Embryonic facial prominence (tissue), 1 donor: ENCODE results near the gene MEP1B.
"Not testable (repeated sequence)": the region's sequence is repeated elsewhere in the genome, so short reads cannot be mapped to it uniquely, and the experiment has no call there.

Source experiments
- DNase-seq: peaks from one replicate; pipeline ENCODE4 v3.0.0-alpha.2; 2016; ENCODE audit errors: extremely low spot score

The MEP1B gene

DNA sequence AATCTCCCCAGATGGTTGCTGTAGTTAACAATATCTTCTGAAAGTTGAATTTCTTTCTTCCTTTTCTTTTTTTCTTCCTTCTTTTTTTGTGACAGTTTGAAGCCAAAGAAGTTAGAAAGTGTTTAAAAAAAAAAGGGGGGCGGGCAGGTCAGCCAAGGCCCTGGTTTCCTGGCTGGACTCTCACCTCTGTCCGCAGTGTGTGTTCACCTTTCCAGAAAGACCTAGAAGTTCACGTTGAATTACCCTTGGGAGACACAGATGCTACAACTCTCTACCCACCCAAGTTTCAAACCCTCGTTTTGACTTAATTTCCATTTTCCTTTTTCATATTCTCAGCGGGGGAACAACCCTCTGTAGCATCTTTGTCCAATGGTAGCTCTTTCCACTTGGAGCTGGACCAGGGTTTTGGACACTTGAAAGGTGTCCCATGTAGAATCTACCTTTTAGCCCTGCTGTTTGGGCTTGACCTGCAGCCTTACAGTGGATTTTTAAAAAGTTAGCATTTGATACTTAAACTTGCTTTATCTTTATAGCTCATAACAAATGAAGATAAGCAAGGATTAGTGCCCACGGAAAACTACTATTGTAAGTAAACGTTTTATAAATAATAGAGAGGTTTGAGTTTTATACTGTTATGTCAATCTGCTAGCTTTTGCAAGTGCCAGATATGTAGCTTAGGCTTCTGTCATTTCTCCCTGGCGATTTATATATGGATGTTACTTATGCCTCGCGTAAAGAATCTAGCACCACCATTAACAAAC is 20.0 kb downstream of the MEP1B start:
- DNase-seq, result no peak

DNA sequence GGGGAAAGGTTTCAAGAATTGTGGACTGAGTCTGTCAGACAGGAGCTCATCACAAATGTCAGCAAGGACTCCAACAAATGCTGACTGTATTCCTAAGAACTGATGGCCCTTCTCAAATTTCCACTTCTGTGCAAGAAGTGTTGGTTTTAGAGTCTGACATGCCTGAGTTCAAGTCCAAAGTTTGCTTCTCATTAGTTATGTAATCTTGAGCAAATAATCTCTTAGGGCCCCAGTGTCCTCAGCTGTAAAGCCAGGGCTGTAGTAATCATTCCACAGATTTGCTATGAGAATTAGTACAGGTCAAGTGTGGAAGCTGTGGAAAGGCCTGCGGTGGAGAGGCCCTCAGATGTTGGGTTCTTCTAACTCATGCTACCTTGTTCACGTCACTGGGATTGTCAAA is 23.9 kb downstream of the MEP1B start:
- no peak for DNase-seq

DNA sequence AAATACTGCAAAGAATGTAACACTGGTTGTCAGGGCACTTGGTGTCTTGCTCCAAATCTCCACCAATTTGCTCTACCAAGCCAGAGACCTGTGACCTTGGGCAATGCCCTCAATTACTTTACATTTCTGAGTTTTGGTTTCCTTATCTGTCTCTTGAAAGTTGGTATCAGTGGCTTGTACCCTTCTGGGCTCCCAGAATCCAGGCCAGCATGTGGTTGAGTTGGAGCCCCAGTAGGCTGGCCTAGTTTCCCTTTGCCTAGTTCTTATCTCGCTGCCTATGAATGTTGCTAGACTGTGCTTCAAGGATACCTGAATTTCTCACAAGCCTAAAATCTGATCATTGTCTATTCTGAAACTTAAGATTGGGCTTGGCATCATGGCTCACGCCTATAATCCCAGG is 26.6 kb downstream of the MEP1B start:
- no peak for DNase-seq

DNA sequence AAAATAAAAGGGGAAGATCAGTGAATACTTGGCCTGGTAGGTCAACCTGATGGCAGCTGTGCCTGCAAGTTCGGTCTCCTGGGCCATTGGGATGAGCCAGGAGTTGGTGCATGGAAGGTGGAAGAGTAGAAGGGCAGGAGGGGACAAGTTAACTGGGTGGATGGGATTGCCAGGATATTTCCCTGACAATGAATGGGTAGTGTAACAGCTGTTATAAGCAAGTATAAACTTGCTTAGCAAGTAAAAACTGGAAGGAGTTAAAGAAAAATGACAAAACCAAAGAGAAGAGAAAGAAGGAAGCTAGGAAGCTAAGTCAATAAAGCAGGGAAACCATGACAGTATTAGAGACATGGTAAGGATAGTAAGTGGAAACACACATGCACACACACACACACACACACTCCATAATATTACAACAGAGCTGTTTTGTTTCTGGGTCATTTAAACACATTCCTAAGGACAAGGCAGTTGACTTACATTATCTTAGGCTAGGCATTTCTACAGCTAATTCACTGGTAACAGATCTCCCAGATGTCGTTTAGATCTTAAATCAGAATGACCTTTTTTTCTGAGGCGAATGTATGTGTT is 29.7 kb downstream of the MEP1B start:
- no peak for DNase-seq

DNA sequence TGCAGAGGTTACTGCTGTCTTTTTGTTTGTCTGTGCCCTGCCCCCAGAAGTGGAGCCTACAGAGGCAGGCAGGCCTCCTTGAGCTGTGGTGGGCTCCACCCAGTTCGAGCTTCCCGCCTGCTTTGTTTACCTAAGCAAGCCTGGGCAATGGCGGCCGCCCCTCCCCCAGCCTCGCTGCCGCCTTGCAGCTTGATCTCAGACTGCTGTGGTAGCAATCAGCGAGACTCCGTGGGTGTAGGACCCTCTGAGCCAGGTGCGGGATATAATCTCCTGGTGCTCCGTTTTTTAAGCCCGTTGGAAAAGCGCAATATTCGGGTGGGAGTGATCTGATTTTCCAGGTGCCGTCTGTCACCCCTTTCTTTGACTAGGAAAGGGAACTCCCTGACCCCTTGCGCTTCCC is 43.5 kb downstream of the MEP1B start:
- DNase-seq, result not testable (repeated sequence)

DNA sequence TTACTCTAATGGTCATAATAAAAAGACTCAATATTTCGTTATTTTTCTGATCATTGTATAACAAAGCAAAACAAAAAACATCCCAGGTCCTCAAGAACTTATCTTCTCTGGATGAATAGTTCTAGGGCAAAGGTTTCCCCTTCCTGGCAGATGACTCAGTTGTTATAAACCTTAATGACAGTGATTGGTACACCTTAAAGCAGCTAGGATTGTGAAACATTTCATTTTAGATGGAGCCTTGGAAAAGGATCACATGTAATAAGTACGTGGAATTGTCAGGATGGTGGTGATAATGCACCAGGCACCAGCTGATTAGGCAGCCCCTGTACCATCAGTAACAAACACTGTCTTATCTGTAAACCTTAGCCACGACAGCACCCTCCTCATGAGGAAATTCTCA is 47.2 kb downstream of the MEP1B start:
- no peak for DNase-seq

DNA sequence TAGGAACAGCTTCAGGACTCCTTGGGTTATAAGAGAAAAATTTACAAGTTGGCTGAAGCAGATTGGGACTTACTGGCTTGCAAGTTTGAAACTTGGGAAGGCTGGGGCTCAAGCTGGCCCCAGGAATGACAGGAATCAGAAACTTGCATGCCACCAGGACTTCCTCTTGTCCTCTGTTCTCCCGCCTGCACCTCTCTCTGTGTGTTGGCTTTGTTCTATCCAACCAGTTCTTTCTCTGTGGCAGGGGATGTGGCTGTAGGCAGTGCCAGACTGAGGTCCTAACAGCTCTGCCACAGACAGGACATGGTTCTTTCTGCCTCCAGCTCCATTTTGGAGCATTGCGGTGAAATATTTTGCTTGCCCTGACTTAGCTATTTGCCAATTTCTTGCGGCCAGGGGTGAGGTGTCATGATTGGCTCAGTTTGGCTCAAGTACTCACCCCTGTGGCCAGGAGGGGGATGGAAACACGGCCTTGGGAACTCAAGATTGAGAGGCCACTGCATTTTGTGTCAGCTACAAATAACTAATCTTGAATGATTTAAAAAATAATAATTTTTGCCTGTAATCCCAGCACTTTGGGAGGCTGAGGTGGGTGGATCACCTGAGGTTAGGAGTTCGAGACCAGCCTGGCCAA is 48.9 kb downstream of the MEP1B start:
- no peak for DNase-seq

DNA sequence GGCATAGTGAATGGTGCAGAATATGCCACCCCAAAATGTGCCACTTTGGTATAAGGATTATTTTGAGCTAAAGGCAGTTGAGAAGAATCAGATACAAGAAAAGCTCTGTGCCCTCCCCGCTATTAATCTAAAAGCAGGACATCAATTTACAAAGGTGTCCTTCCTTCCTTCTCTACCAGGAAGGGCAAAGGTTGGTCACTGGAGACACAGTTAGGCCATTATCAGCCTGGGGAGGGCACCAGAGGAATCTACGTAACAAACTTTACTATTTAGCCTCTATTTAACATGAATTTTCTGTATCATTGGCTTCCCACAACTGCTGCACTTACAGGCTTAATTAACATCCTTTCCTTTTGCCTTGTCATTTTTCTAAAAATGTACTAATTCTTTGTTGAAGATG is 52.6 kb downstream of the MEP1B start:
- DNase-seq, result no peak

DNA sequence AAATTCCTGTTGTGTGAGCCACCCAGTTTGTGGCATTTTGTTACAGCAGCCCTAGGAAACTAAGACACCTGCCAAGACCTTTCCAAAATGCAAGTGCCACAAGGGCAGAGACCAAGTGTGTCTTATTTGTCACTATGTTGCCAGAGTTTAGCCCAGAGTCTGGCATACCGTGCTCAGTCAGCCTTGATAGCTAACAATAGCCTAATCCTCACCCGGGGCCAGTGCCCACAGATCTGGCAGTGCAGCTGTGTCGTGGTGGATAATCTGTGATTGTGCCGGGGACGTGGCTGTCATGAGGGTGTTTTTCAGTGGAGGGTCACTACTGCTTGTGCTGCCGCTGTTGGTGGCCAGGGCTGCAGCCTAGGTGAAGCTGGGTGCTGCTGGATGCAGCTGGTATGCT is 53.5 kb downstream of the MEP1B start:
- no peak for DNase-seq

DNA sequence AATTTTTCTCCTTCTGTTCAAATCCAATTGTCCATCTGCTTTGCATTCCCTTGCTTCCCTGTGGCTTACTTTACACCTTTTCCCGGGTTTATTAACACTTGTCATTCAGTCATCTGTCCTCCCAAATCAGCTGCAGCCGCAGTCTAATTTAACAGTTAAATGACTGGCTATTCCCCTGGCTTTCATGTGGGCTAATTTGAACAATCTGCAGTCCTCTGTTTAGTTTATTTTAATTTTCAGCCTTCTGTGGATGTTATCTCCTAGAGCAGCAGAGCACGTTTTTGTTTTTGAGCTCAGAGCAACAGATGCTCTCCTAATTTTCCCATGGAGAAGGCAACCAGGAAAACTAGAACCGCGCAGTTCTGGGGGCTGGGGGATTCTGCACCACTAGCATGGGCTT is 55.0 kb downstream of the MEP1B start:
- no peak for DNase-seq

DNA sequence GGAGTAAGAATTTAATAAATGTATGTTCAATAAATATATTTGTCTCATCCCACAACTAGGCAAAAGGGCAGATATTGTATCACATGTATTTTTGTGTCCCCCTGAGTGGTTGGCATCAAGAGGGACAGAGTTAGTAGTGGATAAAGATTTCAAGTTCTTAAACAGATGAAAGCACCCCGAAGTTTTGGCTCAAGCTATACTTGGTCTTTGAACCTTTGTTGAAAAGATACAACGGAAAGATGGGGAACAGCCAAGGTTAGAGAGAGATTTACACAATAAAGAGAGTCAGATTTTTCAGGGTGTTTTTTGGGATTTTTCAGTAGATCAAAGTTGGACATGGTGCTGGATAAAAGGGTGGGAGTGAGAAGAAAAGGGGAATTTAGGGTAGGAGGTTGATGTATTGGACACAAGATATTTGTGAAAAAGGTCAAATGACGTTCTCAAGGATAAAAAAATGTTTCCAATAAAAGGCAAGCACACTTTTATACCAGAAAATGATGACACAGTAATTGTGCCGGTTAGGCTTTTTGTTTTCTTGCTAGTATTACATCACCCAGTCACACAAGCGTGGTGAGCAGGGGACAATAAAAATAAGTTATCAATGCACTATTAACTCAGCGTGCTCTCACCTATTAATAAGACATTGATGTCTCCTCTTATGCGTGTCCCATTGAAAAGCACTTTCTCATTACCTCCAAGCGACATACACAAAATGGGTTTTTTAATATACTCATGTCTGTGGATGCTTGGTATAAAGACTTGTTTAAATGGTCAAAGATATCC is 59.5 kb downstream of the MEP1B start:
- no peak for DNase-seq

DNA sequence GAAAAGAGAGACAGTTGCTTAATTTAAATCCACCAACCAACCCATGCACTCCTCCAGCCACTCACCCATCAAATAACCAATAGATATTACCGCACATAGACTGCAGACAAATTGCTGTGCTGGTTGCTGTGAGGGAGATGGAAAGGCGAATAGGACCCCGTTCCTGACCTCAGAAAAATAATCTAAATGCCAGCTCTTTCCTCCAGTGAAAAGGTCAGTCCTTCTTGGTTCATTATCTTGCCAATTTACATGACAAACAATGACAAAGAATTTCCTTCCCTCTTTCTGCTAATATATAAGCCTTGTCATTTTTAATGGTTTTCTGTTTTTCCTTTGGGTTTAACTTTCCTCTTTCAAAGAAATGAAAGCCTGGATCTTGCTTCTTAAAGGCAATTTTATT is 61.6 kb downstream of the MEP1B start:
- no peak for DNase-seq

DNA sequence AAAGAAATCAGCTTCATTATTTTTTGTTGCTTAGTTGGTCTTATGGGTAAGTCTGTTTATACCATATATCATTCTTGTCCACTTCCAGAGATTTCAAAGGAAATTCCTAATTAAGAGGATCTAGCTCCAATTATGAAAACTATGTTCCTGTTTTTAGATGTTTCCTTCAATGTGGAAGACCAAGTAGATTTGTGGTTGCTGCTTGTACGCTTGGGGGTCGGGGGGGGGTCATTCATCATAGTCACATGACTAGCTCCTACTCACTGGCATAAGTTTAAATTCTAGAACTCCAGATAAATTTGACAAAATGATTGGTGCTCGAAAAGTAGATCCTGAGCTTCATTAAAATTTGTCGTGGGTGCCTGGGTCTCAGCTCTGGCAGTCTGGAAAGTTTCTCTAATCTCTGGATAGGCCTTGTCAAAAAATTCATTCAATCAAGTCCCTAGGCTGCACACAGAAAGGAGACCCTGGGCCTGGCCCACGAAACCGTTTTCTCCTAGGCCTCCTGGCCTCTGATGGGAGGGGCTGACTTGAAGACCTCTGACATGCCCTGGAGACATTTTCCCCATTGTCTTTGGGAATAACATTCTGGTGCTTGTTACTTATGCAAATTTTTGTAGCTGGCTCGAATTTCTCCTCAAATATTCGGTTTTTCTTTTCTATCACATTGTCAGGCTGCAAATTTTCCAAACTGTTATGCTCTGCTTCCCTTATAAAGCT is 62.5 kb downstream of the MEP1B start:
- no peak for DNase-seq

DNA sequence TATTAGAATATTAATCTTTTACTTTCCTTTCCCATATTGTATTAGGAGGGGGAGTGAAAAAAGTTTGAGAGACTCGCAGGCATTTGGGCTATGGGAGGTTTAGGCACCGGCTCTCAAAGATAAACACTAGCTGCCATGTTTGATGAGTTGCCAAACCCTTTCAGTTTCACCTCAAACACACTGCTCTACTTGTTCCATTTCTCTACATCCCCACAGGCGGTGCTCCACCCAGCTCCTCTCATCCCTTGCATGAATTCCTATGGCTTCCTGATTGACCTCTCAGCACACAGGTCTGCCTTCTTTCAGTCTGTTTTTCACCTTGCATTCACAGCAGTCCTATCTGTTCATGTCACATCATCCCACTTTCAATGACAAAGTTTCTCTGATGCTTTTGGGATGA is 65.7 kb downstream of the MEP1B start:
- no peak for DNase-seq

DNA sequence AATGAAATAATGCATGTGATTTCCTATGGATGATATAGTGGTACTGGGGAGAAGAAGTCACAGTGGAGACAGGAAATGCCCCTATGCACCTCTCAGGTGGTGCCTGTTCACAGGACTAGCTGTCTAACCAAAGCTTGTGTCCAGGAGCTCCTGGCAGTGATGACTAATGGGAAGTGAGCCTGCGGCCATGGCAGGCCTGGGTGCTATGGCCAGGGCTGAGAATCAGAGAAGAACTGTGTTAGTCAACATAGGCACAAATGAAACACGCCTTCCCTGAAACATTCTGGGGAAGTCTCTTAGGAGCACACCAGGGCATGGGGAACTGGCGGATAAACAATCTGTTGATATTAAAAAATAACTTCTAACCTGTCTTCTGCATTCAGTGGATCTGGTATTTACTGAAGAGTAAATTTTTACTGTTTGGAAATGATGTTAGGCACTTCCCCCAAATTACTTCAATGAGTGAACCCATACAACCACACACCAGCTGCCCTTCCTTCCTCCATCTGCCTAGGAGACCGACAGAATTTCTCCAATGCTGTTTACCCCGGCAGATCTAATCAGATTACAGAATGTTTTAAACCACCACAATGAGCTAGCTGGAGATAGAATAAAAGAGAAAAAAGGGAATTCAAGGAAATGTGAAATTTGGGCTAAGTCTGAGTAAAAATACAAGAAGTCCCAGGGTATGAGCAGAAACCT is 67.4 kb downstream of the MEP1B start:
- DNase-seq, result no peak

DNA sequence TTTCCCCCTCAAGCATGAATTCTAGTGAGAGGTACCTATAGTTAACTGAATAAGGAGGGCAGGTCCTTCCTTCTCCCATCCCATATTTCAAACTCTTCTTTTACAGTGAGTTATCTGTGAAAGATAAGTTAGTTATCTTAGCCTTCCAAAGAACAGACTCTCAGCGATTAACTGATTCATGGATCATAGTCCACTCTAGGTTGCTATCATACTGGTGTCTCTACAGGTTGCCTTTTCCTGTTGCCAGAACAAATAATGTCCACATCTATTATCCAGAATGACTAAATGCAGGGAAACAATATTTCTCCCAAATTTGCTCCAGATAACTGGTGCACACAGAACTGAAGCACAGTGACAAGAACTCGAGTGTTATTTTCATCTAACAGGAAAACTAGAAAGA is 68.3 kb downstream of the MEP1B start:
- no peak for DNase-seq

DNA sequence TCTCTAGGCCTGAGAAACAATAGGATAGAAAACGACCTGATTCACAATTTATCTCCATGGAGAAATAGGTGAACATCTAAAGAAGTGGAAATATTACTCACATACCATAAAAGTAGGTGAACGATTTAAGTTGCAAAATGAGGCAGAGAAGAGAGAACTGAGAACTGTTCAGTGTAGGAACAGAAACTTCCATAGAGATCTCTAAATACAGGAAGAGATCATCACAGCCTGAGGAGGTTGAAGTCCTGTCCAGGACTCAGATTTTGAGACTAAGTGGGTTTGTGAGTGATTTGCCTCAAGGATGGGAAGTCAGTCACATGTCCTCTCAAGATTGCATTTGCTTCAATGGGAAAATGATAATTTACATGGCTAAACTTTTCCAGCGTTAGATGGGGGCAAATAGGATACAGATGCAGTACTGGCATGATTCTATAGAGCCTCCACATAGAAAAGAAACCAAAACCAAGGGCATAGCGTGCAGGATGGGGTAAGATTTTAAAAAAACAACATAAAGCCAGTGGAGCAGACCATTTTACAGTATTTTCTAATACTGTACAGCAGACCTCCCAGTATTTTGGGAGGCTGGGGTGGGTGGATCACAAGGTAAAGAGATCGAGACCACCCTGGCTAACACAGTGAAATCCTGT is 68.8 kb downstream of the MEP1B start:
- no peak for DNase-seq

DNA sequence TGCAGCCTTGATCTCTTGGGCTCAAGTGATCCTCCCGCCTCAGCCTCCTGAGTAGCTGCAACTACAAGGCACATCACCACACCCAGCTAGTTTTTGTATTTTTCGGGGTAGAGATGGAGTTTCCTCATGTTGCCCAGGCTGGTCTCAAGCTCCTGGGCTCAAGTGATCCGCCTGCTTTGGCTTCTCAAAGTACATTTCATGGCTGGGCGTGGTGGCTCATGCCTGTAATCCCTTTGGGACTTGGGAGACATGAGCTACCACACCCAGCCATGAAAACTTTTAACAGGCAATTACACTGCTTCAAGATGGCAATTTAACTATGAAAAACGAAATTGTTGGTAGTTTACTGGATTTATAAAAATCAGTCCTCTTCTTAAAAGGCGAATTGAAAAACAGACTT is 69.7 kb downstream of the MEP1B start:
- no peak for DNase-seq

DNA sequence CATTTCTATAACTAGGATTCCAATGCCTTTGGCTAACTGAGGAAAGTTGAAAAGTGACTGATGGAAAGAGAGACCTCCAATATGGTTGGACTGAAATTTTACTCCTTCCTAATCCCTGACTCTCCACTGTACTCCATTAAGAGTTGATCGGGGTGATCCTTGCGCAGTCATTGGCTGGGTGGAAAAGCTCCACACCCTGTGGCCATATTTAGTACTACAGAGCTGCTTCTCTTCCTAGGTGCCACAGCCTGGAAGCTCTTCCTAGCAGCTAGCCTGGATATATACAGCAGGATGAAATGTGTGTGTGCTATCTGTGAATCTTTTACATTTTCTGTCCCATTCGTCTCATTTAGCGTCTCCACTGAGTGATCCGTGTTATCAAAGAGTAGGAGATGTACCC is 71.2 kb downstream of the MEP1B start:
- DNase-seq, result no peak

DNA sequence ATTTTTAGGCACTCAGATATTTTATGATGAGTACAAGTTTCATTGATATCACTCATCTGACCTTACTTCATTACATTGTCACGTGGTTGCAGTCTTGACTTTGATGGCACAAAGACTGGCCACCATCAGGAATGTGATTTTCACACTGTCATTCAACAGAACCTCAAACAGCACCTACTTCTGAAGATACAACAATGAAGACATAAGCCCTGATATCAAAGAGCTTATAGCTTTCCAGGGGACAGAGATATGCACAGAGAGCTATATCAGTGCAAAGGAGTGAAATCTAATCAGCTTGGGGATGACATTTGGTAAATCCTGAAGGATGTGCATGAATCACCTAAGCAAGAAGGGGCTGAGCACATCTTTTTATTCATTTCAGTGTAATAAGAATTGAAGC is 72.3 kb downstream of the MEP1B start:
- no peak for DNase-seq

DNA sequence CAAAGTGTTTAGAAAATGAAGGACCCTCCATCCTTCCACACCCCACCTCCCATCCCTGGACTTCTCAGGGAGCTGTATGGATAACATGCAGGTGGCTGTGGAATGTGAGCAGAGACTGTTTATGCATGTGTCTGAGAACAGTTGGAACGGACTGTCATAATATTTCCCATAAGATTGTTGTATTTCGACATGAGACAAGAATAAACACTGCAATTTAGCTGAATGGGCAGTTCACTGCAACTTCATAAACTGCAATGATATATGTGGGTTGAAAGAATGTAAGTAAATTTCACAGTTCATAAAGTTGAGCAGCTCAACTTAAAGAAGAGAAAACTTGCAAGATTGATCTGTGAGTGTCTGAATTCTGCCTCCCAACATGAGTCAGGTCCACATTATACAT is 74.6 kb downstream of the MEP1B start:
- no peak for DNase-seq
